Sigmoid colon (tissue), 7 donors: ENCODE measurements around the gene TRIM5. TPM values are rescaled to one million over a fixed set of nuclear protein-coding genes. Genes with fewer than 3 reads are reported as not detected.

Experiments
- DNase-seq: peaks from one replicate; pipeline ENCODE4 v3.0.0-alpha.2; 2019
- H3K27ac ChIP-seq, 4 donors: fragments of 200-600 bp; sonication (generic); one replicate each; pipeline ENCODE4 v1.5.1; 2016 to 2019; ENCODE audit warnings: mild to moderate bottlenecking in 1 of 4
- H3K27me3 ChIP-seq, 3 donors: fragments of 200-600 bp; sonication (generic); one replicate each; pipeline ENCODE4 v1.5.1; 2019; ENCODE audit warnings: mild to moderate bottlenecking in 1 of 3
- H3K36me3 ChIP-seq, 4 donors: fragments of 200-600 bp; sonication (generic); one replicate each; pipeline ENCODE4 v1.5.1; 2016 to 2019
- H3K4me1 ChIP-seq, 4 donors: fragments of 200-600 bp; sonication (generic); one replicate each; pipeline ENCODE4 v1.5.1; 2017 to 2019
- H3K4me3 ChIP-seq, 4 donors: fragments of 200-600 bp; sonication (generic); one replicate each; pipeline ENCODE4 v1.5.1; 2017 to 2019; ENCODE audit warnings: mild to moderate bottlenecking in 2 of 4, moderate library complexity in 1 of 4
- H3K9me3 ChIP-seq, 4 donors: fragments of 200-600 bp in 3 of 4; sonication (generic) in 3 of 4; one replicate each; pipeline versions ENCODE4 v1.5.1 to v1.6.1; 2013 to 2019
- CTCF ChIP-seq, 4 experiments: fragments of 450-650 bp in 3 of 4; fragments of 200-600 bp in 1 of 4; IDR thresholded peaks; one replicate each; pipeline ENCODE4 v1.5.1; 2016 to 2019; ENCODE audit warnings: antibody characterized with exemption in 4 of 4, mild to moderate bottlenecking in 3 of 4, moderate library complexity in 2 of 4
- EP300 ChIP-seq, 4 donors: sonication (generic); formaldehyde crosslinking; IDR thresholded peaks; one replicate each; pipeline ENCODE4 v1.6.1; 2017; ENCODE audit warnings: antibody characterized with exemption in 4 of 4
- POLR2A ChIP-seq, 2 donors: fragments of 450-650 bp; IDR thresholded peaks; one replicate each; pipeline ENCODE4 v1.6.1; 2016; ENCODE audit warnings: antibody characterized with exemption in 2 of 2, mild to moderate bottlenecking in 2 of 2, moderate library complexity in 2 of 2
- POLR2AphosphoS5 ChIP-seq, 4 donors: sonication (generic); formaldehyde crosslinking; IDR thresholded peaks; one replicate each; pipeline ENCODE4 v1.6.1; 2017; ENCODE audit warnings: antibody characterized with exemption in 4 of 4
- WGBS, 2 donors: extraction: QIAGEN DNeasy Blood & Tissue Kit; methylation state at CpG; one replicate each; pipeline ENCODE4 v1.1.7; 2013; 5-methylcytosine and 5-hydroxymethylcytosine counted together
- intact Hi-C: fragments of 100-400 bp; cut with DNase I; formaldehyde crosslinking; loops from one replicate; pipeline ENCODE4 v1.15.1; 2023
- polyA plus RNA-seq, 3 donors: library from polyadenylated mRNA; stranded (reverse); fragments of 200-250 nt; gene quantifications; one replicate each; pipeline ENCODE4 v1.2.3, GENCODE V29; 2013
- total RNA-seq, 4 donors: library from RNA; depleted of rRNA; stranded (reverse); fragments of >200 nt; gene quantifications; one replicate each; pipeline ENCODE4 v1.1.0, GENCODE V29; 2016
- donor health status: healthy with polysubstance abuse.
- donor health status: Bipolar disorder and iron deficiency.
- donor health status: healthy.

TRIM5 gene
- total and polyA plus RNA-seq, 7 donors: 5.4 to 29.9 (median 12.4) TPM

GRCh38 chr11:5690736-5691135 is 5.9 kb upstream of the TRIM5 start:
- Histone ChIP-seq H3K27ac (peak overlapping the region; percentile 80 to 89 (median 84)), H3K9me3 (no peaks in the 10 kb centered on the region), H3K27me3 (no peaks in the 10 kb centered on the region), H3K4me1 (peaks cover 0 to 25% (median 23%) of the 10 kb centered on the region in 4 donors), H3K4me3 (peak overlapping the region; percentile 20 to 51 (median 38)), H3K36me3 (no peaks in the 10 kb centered on the region)
- no peak for DNase-seq
- WGBS, 2 donors: 25 to 69% methylated on average over 5 of the region's 5 CpGs
- TF ChIP-seq CTCF (IDR thresholded peaks at IDR 0.05) (no peak), POLR2AphosphoS5 (IDR thresholded peaks at IDR 0.05) (peak in 1 of 4 donors; percentile 14)
- intact Hi-C loops: no loop called here

DNA sequence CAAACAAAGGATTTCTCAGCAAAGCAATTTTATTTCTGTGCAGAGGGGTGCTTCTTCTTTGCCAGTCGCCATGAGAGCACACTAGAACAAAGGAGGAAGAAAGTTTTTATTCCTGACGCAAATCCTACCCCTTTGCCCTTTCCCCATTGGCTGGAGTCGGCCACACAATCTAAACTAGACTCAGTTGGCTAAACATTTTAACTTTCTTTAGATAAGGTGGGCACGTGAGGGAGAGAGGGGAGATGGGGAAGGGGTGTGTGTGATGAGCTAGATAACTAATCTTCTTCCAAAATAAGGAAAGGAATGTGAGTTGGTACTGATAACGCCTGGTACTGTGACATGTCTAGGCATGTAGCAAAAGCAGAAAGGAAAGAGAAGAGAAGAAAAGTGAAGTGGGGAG is 5.3 kb upstream of the TRIM5 start:
- TF ChIP-seq POLR2AphosphoS5 (IDR thresholded peaks at IDR 0.05): peak in 1 of 4 donors; percentile 0
- no peak for TF ChIP-seq CTCF (IDR thresholded peaks at IDR 0.05)
- TF ChIP-seq EP300 (IDR thresholded peaks at IDR 0.05): no peak
- TF ChIP-seq POLR2A (IDR thresholded peaks at IDR 0.05): peak in 1 of 2 donors; percentile 23
- Histone ChIP-seq H3K9me3 (no peaks in the 10 kb centered on the region), H3K27ac (peak overlapping the region; percentile 80 to 89 (median 84)), H3K4me1 (peaks cover 0 to 28% (median 25%) of the 10 kb centered on the region in 4 donors), H3K4me3 (peak overlapping the region; percentile 20 to 51 (median 38)), H3K27me3 (no peaks in the 10 kb centered on the region), H3K36me3 (no peaks in the 10 kb centered on the region)
- 16 to 57% methylated on average over 5 of the region's 5 CpGs for WGBS, 2 donors
- intact Hi-C loops: no loop called here
- DNase-seq: no peak

- Histone ChIP-seq H3K36me3 (no peaks in the 10 kb centered on the region), H3K27me3 (no peaks in the 10 kb centered on the region), H3K27ac (peak within 1 kb of the TSS; percentile 80 to 89 (median 84)), H3K4me3 (peak within 1 kb of the TSS; percentile 20 to 51 (median 38)), H3K9me3 (no peaks in the 10 kb centered on the region), H3K4me1 (peaks cover 0 to 30% (median 27%) of the 10 kb centered on the region in 4 donors)
- no peak for DNase-seq
- WGBS, 2 donors: 1 to 3% methylated on average over 2 of the region's 2 CpGs
- TF ChIP-seq POLR2AphosphoS5 (IDR thresholded peaks at IDR 0.05) (peak in 3 of 4 donors; percentile 53 to 70 (median 55)), EP300 (IDR thresholded peaks at IDR 0.05) (no peak)
- intact Hi-C loops: loop anchor here (5.0 to 10.0 kb wide), 2 partner anchors 633 to 785 kb away; partner anchors contain the start of genes CAVIN3 and TRIM3
These were observed 4.7 kb upstream of the TRIM5 start, which contains the start of gene TRIM22 for GRCh38 chr11:5689551-5689983. TSS of gene TRIM22 (plus strand) at chr11:5689790. CDS start at chr11:5696233, 6,443 bp downstream.

DNA sequence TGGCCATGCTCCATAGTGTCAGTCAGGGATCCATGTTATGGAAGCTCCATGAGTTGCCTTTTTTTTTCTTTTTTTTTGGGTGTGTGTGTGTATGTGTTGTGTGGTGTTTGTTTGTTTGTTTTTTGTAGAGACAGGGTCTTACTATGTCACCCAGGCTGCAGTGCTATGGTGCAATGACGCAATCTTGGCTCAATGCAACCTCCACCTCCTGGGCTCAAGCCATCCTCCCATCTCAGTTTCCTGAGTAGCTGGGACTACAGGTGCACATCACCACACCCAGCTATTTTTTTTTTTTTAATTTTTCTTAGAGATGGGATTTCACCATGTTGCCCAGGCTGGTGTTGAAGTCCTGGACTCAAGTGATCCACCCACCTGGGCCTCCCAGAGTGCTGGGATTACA is 3.6 kb upstream of the TRIM5 start:
- peaks cover 0 to 41% (median 32%) of the 10 kb centered on the region in 4 donors for H3K4me1 ChIP-seq
- no peaks in the 10 kb centered on the region for H3K36me3 ChIP-seq
- intact Hi-C loops: loop anchor here (5.0 to 10.0 kb wide), 2 partner anchors 634 to 786 kb away; partner anchors contain the start of genes CAVIN3 and TRIM3
- no peak overlapping the region for H3K4me3 ChIP-seq
- H3K9me3 ChIP-seq: no peaks in the 10 kb centered on the region
- TF ChIP-seq CTCF (IDR thresholded peaks at IDR 0.05) (no peak), POLR2A (IDR thresholded peaks at IDR 0.05) (no peak), EP300 (IDR thresholded peaks at IDR 0.05) (no peak), POLR2AphosphoS5 (IDR thresholded peaks at IDR 0.05) (no peak)
- H3K27me3 ChIP-seq: no peaks in the 10 kb centered on the region
- no peak for DNase-seq
- H3K27ac ChIP-seq: peak overlapping the region; percentile 80 to 89 (median 84)
- 92 to 97% methylated on average over 1 of the region's 1 CpG for WGBS, 2 donors

DNA sequence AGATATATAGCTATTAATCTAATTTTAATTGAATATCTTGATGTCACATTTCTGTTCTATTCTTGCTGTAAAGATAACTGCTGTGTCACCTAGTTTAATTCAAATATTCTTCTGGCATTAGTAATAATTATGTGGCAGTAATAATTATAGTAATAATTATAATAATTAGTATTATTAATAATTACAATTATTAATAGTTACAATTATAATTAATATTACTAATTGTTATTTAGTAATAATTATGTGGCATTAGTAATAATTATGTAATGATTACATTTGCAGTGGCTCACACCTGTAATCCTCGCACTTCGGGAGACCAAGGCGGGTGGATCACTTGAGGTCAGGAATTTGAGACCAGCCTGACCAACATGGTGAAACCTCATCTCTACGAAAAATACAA is 1.6 kb upstream of the TRIM5 start:
- no peaks in the 10 kb centered on the region for H3K27me3 ChIP-seq
- no peak overlapping the region for H3K27ac ChIP-seq
- no peaks in the 10 kb centered on the region for H3K36me3 ChIP-seq
- no peak for TF ChIP-seq POLR2A (IDR thresholded peaks at IDR 0.05)
- no peak for TF ChIP-seq EP300 (IDR thresholded peaks at IDR 0.05)
- no peak for TF ChIP-seq CTCF (IDR thresholded peaks at IDR 0.05)
- no peak for TF ChIP-seq POLR2AphosphoS5 (IDR thresholded peaks at IDR 0.05)
- H3K9me3 ChIP-seq: no peaks in the 10 kb centered on the region
- WGBS, 2 donors: 95 to 97% methylated on average over 4 of the region's 4 CpGs
- intact Hi-C loops: loop anchor here (5.0 to 10.0 kb wide), 2 partner anchors 636 to 788 kb away; partner anchors contain the start of genes CAVIN3 and TRIM3
- no peak for DNase-seq
- no peak overlapping the region for H3K4me3 ChIP-seq
- H3K4me1 ChIP-seq: peaks cover 0 to 46% (median 32%) of the 10 kb centered on the region in 4 donors
